HG03280 (cell line): ENCODE measurements around the gene TP53I3.
"Not testable (repeated sequence)": the region's sequence is repeated elsewhere in the genome, so short reads cannot be mapped to it uniquely, and the experiment has no call there.

Experiments
- ATAC-seq: cut with Tn5 transposase; IDR thresholded peaks from one replicate; pipeline ENCODE4 v1.9.1; 2021; ENCODE audit warnings: mild to moderate bottlenecking, moderate library complexity; ENCODE audit not compliant: unreplicated experiment

The TP53I3 gene

DNA sequence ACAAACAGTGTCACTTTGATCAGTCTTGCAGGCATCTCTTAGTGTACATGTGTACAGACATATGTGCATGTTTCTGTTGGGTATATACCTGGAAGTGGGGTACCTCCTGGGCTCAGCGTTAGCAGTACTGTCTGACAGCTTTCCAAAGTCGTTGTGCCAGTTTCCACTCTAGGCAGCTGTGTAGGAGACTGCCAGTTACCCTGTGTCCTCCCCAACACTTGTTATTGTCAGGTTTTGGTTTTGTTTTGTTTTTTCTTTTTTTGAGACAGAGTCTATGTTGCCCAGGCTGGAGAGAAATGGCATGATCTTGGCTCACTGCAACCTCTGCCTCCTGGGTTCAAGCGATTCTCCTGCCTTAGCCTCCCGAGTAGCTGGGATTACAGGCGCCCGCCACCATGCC, 28.9 kb downstream of the TP53I3 start:
- ATAC-seq = no peak

GRCh38 chr2:24054366-24055010, 30.1 kb downstream of the TP53I3 start:
- no peak for ATAC-seq

GRCh38 chr2:24052951-24053350, 31.7 kb downstream of the TP53I3 start:
- no peak for ATAC-seq

- ATAC-seq = no peak
Measured at GRCh38 chr2:24051833-24052232, 32.8 kb downstream of the TP53I3 start.

DNA sequence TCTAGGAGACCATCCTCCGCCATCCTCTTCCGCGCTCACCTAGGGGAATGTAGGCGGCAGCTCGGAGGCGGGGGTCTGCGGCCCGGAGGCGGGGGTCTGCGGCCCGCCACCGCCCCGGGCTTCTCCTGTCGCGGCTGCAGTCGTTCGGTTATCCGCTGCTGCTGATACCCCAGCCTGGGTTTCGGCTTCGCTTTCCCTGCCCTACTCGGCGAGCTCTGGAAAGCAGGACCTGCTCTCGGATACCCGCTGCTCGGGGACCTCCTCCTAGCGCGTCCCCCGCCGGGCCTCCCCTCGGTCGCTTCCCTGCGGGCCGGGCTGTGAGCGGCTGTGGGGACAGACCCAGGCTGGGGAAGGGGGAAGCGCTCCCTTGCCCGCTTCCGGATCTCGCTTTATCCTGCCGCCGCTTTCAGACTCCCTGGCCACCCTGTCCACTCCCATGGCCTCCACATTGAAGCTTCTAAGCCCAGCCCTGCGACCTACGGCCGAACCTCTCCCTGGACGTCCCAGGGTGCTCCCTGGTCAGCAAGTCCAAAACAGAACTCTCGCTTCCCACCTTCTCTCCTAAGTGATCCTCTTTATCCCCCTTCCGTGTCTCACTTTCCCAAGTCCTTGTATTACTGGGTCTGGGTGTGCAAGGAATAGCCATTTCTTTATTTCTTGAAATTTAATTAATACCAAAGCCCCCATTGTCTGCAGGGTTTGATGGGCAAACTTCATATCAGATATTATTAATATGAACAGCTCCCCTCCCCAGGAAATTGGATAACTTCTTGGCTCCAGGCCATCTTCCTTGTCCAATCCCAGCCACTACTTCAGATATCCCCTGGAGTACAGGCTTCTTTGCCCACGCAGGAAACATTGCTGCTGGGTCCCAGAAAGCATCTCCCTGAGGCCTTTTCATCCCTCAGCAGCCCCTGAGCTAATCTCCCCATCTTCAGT, 34.3 kb downstream of the TP53I3 start:
- no peak for ATAC-seq

DNA sequence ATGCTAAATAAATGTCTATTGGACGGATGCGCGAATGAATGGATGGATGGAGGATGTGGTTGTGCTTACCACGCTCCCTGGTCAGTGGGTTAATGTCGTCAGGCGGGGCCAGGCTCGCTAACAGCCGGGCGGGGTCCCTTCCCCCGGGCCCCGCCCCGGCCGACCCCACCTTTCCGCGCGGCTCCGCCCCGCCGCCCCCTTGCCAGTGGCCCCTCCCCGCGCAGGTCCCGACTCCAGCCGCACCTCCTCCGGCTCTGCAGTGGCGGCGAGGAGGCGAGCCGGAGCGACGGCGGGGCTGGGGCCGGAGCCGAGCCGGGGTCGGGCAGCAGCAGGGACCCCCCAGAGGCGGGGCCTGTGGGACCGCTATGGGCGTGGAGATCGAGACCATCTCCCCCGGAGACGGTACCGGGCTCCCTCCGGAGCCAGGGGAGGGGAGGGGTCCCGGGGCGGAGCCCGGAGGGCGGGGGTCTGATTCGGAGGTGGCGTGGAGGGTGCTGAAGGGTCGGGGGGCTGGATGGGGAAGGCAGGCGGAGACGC, 35.1 kb downstream of the TP53I3 start, which contains the start of gene FKBP1B:
FKBP1B (plus strand) TSS at position 257 of the 537 bp plus-strand sequence; CDS start at position 366, 109 bp downstream.
- no peak for ATAC-seq

- no peak for ATAC-seq
Measured at GRCh38 chr2:24048769-24049484, 35.7 kb downstream of the TP53I3 start.

DNA sequence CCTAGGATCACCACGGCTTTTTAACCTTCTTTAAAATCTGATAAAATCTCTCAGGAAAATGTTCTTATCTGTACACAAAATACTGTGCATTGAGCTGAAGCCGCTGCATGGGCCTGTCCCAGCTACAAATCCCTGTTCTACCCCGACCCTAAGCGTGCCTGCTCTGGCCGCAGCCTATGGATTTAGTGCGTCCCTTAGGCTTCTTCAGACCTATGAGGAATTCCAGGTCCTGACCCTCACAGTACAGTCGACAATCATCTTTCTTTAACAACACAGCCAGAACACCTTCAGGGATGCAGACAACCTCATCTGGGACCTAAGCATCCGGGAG, 37.0 kb downstream of the TP53I3 start:
- ATAC-seq = no peak

DNA sequence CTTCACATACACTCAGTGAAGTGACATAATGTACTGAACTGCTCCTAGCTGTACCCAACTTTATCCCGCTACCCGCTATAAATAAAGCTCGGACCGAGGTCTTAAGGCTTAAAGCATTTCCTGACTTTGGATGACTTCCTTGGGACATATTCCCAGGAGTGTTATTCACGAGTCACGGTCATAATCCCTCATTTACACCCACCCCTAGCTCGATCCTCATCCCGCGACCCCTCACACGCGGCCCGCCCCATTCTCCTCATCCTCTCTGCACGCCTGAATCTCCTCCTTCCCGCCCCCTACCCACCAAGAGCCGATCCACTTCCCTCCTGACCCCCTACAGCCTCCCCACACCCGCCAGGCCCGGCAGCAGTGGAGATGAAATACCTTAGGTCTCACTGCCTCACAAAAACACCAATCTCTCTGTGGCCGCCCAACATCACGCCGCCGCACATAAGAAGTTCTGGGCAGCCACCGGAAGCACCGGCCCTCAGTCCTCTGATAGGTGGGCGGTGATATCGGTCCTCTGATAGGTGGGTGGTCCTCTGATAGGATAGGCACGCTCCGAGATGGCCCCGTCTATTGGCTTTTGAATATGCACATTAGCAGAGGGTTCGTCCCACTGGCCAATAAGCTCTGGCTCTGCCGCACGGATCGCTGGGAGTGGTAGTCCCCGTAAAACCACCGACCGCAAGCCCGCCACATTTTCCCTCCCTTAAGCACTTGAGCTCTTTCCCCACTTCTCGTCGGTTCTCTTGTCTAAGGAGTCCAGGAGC, 37.5 kb downstream of the TP53I3 start, which contains the start of gene WDCP:
WDCP (minus strand) TSS at position 462 of the 773 bp plus-strand sequence. CDS start 7,897 bp downstream, outside the sequence.
- peak; percentile 99 for ATAC-seq

DNA sequence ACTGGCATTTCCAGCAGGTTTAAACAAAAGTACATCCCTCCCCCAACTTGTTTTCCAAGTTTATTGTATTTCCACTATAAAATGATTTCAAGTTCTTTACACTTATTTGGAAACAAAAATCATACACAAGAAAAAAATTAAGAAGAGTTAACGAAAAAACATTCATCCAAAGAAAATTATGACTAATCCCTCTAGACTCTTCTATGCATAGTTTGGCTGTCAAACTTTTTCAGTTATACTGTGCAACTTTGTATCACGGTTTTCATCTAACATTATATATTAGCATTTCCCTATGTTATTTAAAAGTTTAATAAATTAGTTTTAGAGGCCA, 38.1 kb downstream of the TP53I3 start:
- ATAC-seq = no peak

GRCh38 chr2:24045511-24046508, 38.8 kb downstream of the TP53I3 start:
- ATAC-seq = no peak

GRCh38 chr2:24043133-24043532, 41.5 kb downstream of the TP53I3 start:
- ATAC-seq = not testable (repeated sequence)

GRCh38 chr2:24040511-24040910, 44.1 kb downstream of the TP53I3 start:
- ATAC-seq = no peak

GRCh38 chr2:24038786-24039499, 45.7 kb downstream of the TP53I3 start:
- no peak for ATAC-seq
